NCI-H2107 treated with DMSO at 0.1 percent for 48 hours (cell line): ENCODE results near the gene UBE2S.
A peak's percentile ranks its signal among the peaks of the same experiment; 100 is the strongest.

Source experiments
- DNase-seq: peaks from one replicate; lab custom pipeline; 2025; ENCODE audit not compliant: unreplicated experiment; lab: John Stamatoyannopoulos, UW

The UBE2S gene

GRCh38 chr19:55384920-55385723 is 22.5 kb downstream of the UBE2S start:
- DNase-seq: peak; percentile 96

GRCh38 chr19:55384131-55384919 is 23.3 kb downstream of the UBE2S start, which contains the start of gene TMEM238:
TMEM238 (minus strand) TSS chr19:55384292; CDS start chr19:55384259, 33 bp downstream.
- no peak for DNase-seq

GRCh38 chr19:55383279-55384130 is 24.1 kb downstream of the UBE2S start:
- DNase-seq: no peak

- DNase-seq: no peak
Measured at GRCh38 chr19:55382522-55383054, 25.0 kb downstream of the UBE2S start.

- no peak for DNase-seq
Measured at GRCh38 chr19:55382013-55382412, 25.6 kb downstream of the UBE2S start.

GRCh38 chr19:55379174-55379573 is 28.4 kb downstream of the UBE2S start:
- no peak for DNase-seq

GRCh38 chr19:55377356-55378131 is 30.0 kb downstream of the UBE2S start:
- no peak for DNase-seq

- DNase-seq: no peak
Measured at GRCh38 chr19:55376241-55376933, 31.2 kb downstream of the UBE2S start, which contains the start of gene TMEM190. TMEM190 (plus strand) TSS chr19:55376826; CDS start chr19:55376854, 28 bp downstream.

GRCh38 chr19:55373993-55374757 is 33.4 kb downstream of the UBE2S start:
- no peak for DNase-seq

GRCh38 chr19:55373306-55373992 is 34.1 kb downstream of the UBE2S start:
- no peak for DNase-seq

- no peak for DNase-seq
Measured at GRCh38 chr19:55372316-55373081, 35.1 kb downstream of the UBE2S start.

GRCh38 chr19:55370305-55370988 is 37.1 kb downstream of the UBE2S start, which contains the start of gene IL11:
IL11 (minus strand) TSS chr19:55370463; CDS start chr19:55370310, 153 bp downstream.
- DNase-seq: no peak

GRCh38 chr19:55369653-55370304 is 37.8 kb downstream of the UBE2S start:
- DNase-seq: no peak

- no peak for DNase-seq
Measured at GRCh38 chr19:55368701-55369563, 38.7 kb downstream of the UBE2S start.

GRCh38 chr19:55368106-55368505 is 39.5 kb downstream of the UBE2S start:
- DNase-seq: no peak
